NCI-H510A treated with DMSO at 0.1 percent for 48 hours (cell line): ENCODE results near the gene CHGA.

Experiments
- DNase-seq: peaks from one replicate; lab custom pipeline; 2025; lab: John Stamatoyannopoulos, UW

Gene CHGA, protein sequence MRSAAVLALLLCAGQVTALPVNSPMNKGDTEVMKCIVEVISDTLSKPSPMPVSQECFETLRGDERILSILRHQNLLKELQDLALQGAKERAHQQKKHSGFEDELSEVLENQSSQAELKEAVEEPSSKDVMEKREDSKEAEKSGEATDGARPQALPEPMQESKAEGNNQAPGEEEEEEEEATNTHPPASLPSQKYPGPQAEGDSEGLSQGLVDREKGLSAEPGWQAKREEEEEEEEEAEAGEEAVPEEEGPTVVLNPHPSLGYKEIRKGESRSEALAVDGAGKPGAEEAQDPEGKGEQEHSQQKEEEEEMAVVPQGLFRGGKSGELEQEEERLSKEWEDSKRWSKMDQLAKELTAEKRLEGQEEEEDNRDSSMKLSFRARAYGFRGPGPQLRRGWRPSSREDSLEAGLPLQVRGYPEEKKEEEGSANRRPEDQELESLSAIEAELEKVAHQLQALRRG

DNA sequence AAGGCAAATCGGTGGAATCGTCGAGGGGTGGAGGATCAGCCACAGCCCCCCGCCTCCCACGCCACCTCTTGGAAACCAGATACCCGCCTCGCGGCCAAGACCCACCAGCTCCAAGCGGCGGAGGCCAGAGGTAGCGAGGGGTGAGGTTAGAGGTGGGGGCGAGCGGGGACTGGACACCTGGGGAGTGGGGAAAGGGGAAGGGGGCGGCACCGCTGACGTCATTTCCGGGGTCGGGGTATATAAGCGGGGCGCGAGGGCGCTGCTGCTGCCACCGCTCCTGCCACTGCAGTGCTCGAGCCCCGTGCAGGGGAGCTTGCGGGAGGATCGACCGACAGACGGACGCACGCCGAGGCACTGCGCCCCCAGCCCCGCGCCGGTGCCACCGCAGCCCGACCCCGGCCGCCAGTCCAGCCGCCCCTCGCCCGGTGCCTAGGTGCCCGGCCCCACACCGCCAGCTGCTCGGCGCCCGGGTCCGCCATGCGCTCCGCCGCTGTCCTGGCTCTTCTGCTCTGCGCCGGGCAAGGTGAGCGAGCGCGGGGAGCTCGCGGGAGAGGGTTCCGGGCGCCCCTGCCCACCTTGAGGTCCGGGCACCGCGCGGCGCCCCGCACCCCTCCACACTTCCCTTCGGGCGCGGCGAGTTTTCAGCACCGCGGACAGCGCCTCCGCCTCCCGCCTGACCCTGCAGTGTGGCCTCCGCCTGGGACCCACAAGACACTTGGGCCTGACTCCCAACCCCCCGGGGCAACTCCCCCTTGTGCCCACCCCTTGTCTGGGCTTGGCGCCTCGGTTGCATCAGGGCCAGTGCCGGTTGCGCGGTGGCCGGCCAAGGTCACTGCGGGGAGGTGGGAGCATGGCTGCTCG, at the start of gene CHGA:
TSS of gene CHGA (plus strand) at position 268 of the 861 bp plus-strand sequence. CDS start at position 478, 210 bp downstream.
- DNase-seq: peak; percentile 73

DNA sequence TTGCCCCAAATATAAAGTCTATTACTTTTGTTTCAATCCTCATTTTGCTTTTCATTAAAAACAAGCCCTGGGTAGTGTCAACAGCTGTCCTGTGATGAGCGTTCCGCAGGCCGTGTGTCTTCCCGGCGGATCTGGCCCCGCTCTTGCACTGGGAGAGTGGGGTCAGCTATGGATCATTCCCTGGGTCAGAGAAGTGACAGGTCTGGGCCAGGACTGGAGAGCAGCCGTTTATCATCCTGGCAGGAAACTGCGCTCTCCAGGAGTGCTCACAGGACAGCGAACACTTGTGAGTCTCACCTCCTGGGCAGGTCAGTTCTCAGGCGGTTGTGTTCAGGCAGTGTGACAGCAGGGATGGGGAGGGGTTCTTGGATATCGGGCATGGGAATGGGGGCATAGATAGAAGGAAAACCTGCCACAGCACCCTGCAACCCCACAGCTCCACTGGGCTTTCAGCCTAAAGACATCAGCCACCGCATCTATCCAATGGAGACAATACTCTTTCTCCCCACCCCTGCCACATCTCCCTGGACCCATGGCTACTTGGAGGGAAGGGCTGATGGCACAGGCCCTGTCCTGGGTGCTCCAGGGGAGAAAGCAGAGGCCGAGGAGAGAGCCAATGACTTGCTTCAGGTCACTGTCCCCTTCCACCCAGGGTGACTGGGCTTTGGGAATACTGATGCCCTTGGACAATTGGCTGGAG, 47.8 kb upstream of the CHGA start:
- DNase-seq: no peak

DNA sequence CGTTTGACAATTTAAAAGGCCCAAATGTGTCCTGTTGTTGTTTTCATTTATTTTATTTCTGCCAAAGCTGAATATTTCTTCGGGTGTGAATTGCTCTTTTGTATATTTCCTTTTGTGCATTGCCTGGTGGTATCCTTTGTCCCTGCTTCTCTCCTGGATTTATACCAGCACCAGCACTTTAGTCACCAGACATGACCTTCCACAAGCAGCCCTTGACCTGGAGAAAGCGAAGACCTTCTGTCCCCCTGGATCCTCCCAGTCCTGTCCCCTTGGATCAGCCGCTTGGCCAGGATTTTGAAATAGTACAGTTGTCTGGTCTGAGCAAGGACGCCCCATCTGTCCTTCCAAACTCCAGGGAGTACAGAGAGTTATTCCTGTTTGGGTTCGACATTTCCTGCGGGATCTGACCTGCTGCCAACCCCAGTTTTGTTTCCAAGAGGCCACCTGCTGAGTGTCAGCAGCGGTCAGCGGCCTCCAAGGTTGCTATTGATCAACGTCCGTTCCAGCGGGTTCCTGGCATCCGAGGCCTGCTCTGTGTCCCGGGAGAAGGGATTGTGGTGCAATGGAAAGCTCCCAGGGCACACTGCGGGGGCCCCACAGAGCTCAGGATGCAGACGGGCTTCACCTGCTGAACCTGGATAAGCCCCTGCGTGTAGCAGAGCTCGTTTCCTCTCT, 45.1 kb upstream of the CHGA start:
- no peak for DNase-seq

DNA sequence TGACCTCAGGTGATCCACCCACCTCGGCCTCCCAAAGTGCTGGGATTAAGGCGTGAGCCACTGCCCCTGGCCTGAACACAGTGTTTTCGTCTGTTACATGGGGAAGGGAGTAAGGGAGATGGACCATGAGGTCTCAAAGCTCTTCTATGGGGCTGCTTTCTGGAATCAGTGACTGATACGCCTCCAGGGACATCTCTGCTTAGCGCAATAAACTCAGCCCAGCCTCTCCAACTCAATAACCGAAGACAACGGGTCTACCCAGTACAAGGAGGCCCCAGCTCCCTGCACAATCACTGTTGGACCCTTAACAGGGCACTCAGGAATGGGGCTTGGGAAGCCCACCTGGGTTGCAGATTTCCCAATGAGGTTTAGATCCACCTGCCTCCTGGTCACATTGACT, 42.6 kb upstream of the CHGA start:
- DNase-seq: no peak

GRCh38 chr14:92880851-92881250, 42.1 kb upstream of the CHGA start:
- peak; percentile 74 for DNase-seq

DNA sequence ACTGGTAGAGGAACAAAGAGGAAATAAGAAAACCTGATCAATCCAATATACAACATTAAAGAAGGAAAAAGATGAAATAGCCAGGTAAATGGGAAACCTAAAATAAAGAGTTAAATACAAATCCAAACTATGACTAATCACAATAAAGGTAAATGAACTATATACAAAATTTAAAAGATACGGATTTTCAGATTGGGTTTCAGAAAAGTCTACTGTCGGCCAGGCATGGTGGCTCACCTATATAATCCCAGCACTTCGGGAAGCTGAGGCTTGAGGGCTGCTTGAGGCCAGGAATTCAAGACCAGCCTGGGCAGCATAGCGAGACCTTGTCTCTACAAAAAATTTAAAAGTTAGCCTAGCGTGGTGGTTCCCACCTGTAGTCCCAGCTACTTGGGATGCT, 39.9 kb upstream of the CHGA start:
- DNase-seq: no peak

- no peak for DNase-seq
These were observed 38.5 kb upstream of the CHGA start for GRCh38 chr14:92884410-92884809.

GRCh38 chr14:92885279-92886061, 37.5 kb upstream of the CHGA start:
- DNase-seq: no peak

DNA sequence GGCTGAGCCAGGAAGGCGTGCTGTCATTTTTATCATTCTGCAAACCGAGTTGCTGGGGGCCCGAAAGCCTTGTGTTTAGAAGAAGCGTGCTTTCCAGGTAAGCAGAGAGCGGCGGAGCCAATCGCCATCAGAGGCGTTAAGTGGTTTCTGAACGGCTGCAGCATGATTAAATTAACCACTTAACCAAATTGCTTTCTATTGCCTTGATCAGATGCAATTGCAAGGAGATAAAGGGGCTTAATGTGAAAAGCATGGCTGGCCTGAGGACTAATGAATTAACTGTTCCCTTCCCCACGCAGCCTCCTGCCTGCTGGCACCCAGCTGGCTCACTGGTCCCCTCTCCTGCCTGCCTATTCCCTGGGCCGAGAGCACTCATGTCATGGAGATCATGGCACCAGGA, 36.6 kb upstream of the CHGA start:
- DNase-seq: no peak

DNA sequence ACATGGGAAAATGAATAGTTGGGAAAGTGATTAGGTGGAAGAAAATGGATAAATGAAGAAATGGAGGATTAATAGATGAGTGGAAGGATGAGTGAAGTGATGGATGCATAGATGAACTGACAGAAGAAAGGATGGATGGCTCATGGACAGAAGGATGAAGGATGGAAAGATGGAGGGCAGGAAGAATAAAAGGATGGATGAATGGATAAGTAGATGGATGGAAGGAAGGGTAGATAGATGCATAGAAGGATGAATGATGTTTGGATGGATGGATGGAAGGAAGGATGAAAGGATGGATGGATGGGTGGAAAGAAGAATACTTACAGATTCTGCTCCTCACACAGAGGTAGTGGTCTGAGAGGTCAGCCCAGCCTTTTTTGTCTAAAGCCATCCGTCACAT, 35.8 kb upstream of the CHGA start:
- DNase-seq: no peak

DNA sequence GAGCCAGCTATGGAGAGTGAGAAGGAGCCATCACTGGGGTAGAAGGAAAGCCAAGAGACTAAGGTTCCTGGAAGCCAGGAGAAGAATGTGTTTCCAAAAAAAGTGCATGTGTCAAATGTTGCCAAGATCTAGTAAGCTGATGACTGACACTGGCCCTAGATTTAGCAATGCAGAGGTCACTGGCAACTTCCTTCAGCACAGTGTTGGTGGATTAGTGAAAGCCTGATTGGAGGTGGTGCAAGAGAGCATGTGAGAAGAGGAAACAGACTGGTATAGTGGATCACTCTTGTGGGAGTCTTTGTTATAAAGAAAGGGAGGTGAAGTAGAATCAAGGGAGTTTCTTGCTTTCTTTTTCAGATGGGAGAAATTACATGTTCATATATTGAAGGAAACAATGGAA, 34.1 kb upstream of the CHGA start:
- DNase-seq: no peak

GRCh38 chr14:92890830-92891588, 31.9 kb upstream of the CHGA start:
- peak; percentile 70 for DNase-seq

- DNase-seq: no peak
These were observed 30.4 kb upstream of the CHGA start for GRCh38 chr14:92892589-92892988.

DNA sequence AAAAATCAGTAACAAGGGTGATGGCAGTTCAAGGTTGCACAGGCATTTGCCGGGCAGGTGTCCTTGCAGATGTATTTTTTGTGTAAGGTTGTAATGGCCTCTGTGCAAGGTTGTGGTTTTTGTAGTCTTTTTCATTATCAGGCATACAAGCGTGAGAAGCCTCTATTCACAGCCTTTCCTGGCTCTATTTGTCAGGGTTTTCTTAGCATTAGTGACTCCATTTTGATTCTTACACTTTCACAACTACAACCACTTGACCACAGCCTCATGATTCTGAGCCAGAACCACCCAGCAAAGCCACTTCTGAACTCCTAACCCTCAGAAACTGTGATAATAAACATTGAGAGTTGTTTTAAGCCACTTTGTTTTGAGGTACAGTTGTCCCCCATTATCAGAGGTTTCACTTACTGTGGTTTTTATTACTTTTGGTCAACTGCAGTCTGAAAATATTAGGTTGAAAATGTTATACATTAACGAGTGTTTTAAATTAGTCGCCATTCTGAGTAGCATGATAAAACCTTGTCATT, 27.5 kb upstream of the CHGA start:
- DNase-seq: no peak

DNA sequence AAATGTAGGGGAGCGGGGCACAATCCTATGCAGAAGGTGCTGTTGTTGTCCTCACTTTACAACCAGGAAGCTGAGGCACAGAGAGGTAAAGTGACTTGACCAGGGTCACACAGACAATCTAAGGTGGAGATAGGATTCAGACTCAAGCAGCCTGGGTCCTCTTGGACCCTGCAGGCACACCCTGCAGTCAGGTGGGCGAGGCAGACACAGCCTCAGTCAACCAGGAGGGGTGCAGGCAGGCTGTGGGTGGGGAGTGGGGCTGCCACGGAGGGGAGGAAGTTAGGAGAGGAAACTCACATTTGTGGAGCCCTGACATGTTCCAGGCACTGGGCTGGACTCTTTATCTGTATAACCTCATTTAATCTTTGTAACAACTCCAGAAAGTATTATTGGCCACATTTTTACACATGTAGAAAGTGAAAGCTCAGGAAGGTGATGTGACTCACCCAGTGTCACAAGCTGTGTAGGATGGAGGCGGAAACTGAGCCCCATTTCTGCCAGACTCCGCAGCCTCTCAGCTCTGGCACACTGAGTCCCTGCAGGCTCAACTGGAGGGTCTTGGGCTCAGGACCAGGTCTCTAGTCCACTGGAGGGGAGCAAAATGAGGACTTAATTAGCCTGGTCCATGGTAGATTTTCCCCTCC, 24.9 kb upstream of the CHGA start:
- DNase-seq: no peak

GRCh38 chr14:92898566-92899131, 24.3 kb upstream of the CHGA start:
- no peak for DNase-seq

- DNase-seq: no peak
These were observed 22.3 kb upstream of the CHGA start for GRCh38 chr14:92900660-92901059.

GRCh38 chr14:92902191-92902590, 20.8 kb upstream of the CHGA start:
- no peak for DNase-seq

- DNase-seq: no peak
These were observed 20.2 kb upstream of the CHGA start for GRCh38 chr14:92902726-92903125.
